ENCODE results near the gene PHF21B. TPM values are rescaled to one million over a fixed set of nuclear protein-coding genes. Genes with fewer than 3 reads are reported as not detected.

The PHF21B gene
- total RNA-seq, 1 experiment from 2014 or later = 20.2 TPM

GRCh38 chr22:45034156-45034555 lies 24.4 kb upstream of the PHF21B start:
- Histone ChIP-seq H3K4me3 (ENCODE audit: insufficient read depth, low read depth, low read length) (no peak overlapping the region), H3K27me3 (ENCODE audit: control insufficient read depth, insufficient read depth, low read length) (no peaks in the 10 kb centered on the region), H3K36me3 (replicated peaks; ENCODE audit: control insufficient read depth, insufficient read depth, low read length) (no peaks in the 10 kb centered on the region)
- no peak for DNase-seq

GRCh38 chr22:45033136-45033535 lies 23.3 kb upstream of the PHF21B start:
- no peak for DNase-seq
- H3K4me3 ChIP-seq (ENCODE audit: insufficient read depth, low read depth, low read length) = no peak overlapping the region
- no peaks in the 10 kb centered on the region for H3K27me3 ChIP-seq (ENCODE audit: control insufficient read depth, insufficient read depth, low read length)
- H3K36me3 ChIP-seq (replicated peaks; ENCODE audit: control insufficient read depth, insufficient read depth, low read length) = no peaks in the 10 kb centered on the region

- Histone ChIP-seq H3K27me3 (ENCODE audit: control insufficient read depth, insufficient read depth, low read length) (no peaks in the 10 kb centered on the region), H3K36me3 (replicated peaks; ENCODE audit: control insufficient read depth, insufficient read depth, low read length) (no peaks in the 10 kb centered on the region), H3K4me3 (ENCODE audit: insufficient read depth, low read depth, low read length) (no peak overlapping the region)
- no peak for DNase-seq
Measured at GRCh38 chr22:45031629-45032403, 22.0 kb upstream of the PHF21B start.

GRCh38 chr22:45029501-45029900 lies 19.7 kb upstream of the PHF21B start:
- no peak for DNase-seq
- Histone ChIP-seq H3K36me3 (replicated peaks; ENCODE audit: control insufficient read depth, insufficient read depth, low read length) (no peaks in the 10 kb centered on the region), H3K27me3 (ENCODE audit: control insufficient read depth, insufficient read depth, low read length) (no peaks in the 10 kb centered on the region), H3K4me3 (ENCODE audit: insufficient read depth, low read depth, low read length) (no peak overlapping the region)

- Histone ChIP-seq H3K27me3 (ENCODE audit: control insufficient read depth, insufficient read depth, low read length) (no peaks in the 10 kb centered on the region), H3K36me3 (replicated peaks; ENCODE audit: control insufficient read depth, insufficient read depth, low read length) (no peaks in the 10 kb centered on the region), H3K4me3 (ENCODE audit: insufficient read depth, low read depth, low read length) (no peak overlapping the region)
- no peak for DNase-seq
Measured at GRCh38 chr22:45026511-45026910, 16.7 kb upstream of the PHF21B start.

GRCh38 chr22:45023431-45023830 lies 13.6 kb upstream of the PHF21B start:
- Histone ChIP-seq H3K36me3 (replicated peaks; ENCODE audit: control insufficient read depth, insufficient read depth, low read length) (no peaks in the 10 kb centered on the region), H3K4me3 (ENCODE audit: insufficient read depth, low read depth, low read length) (no peak overlapping the region), H3K27me3 (ENCODE audit: control insufficient read depth, insufficient read depth, low read length) (no peaks in the 10 kb centered on the region)
- peak; percentile 71 for DNase-seq

- H3K36me3 ChIP-seq (replicated peaks; ENCODE audit: control insufficient read depth, insufficient read depth, low read length) = no peaks in the 10 kb centered on the region
- DNase-seq = no peak
- H3K27me3 ChIP-seq (ENCODE audit: control insufficient read depth, insufficient read depth, low read length) = no peaks in the 10 kb centered on the region
- no peak overlapping the region for H3K4me3 ChIP-seq (ENCODE audit: insufficient read depth, low read depth, low read length)
Measured at GRCh38 chr22:45019861-45020655, 10.3 kb upstream of the PHF21B start.

- Histone ChIP-seq H3K36me3 (replicated peaks; ENCODE audit: control insufficient read depth, insufficient read depth, low read length) (no peaks in the 10 kb centered on the region), H3K4me3 (ENCODE audit: insufficient read depth, low read depth, low read length) (no peak overlapping the region), H3K27me3 (ENCODE audit: control insufficient read depth, insufficient read depth, low read length) (no peaks in the 10 kb centered on the region)
- DNase-seq = peak; percentile 77
Measured at GRCh38 chr22:45014654-45015053, 4.8 kb upstream of the PHF21B start.

GRCh38 chr22:45013138-45013537 lies 3.3 kb upstream of the PHF21B start:
- Histone ChIP-seq H3K36me3 (replicated peaks; ENCODE audit: control insufficient read depth, insufficient read depth, low read length) (no peaks in the 10 kb centered on the region), H3K27me3 (ENCODE audit: control insufficient read depth, insufficient read depth, low read length) (no peaks in the 10 kb centered on the region)
- no peak for DNase-seq

GRCh38 chr22:45010532-45010900 lies 711 bp upstream of the PHF21B start:
- peak; percentile 43 for DNase-seq
- H3K27me3 ChIP-seq (ENCODE audit: control insufficient read depth, insufficient read depth, low read length) = no peaks in the 10 kb centered on the region
- H3K36me3 ChIP-seq (replicated peaks; ENCODE audit: control insufficient read depth, insufficient read depth, low read length) = no peaks in the 10 kb centered on the region
- peak overlapping the region; percentile 76 for H3K4me3 ChIP-seq (ENCODE audit: insufficient read depth, low read depth, low read length)

More at GRCh38 chr22:45013138-45013537, 3.3 kb upstream of the PHF21B start:
- H3K4me3 ChIP-seq (ENCODE audit: insufficient read depth, low read depth, low read length) = no peak overlapping the region

- Histone ChIP-seq H3K27me3 (ENCODE audit: control insufficient read depth, insufficient read depth, low read length) (no peaks in the 10 kb centered on the region), H3K36me3 (replicated peaks; ENCODE audit: control insufficient read depth, insufficient read depth, low read length) (peaks cover 10% of the 10 kb centered on the region), H3K4me3 (ENCODE audit: insufficient read depth, low read depth, low read length) (peak overlapping the region; percentile 86)
- peak; percentile 82 for DNase-seq
Measured at GRCh38 chr22:45008751-45009605, 827 bp downstream of the PHF21B start.

GRCh38 chr22:45008186-45008681 lies 1.6 kb downstream of the PHF21B start:
- no peaks in the 10 kb centered on the region for H3K27me3 ChIP-seq (ENCODE audit: control insufficient read depth, insufficient read depth, low read length)
- DNase-seq = peak; percentile 86
- H3K4me3 ChIP-seq (ENCODE audit: insufficient read depth, low read depth, low read length) = peak overlapping the region; percentile 86
- peaks cover 10% of the 10 kb centered on the region for H3K36me3 ChIP-seq (replicated peaks; ENCODE audit: control insufficient read depth, insufficient read depth, low read length)

GRCh38 chr22:45007391-45008185 lies 2.2 kb downstream of the PHF21B start:
- Histone ChIP-seq H3K36me3 (replicated peaks; ENCODE audit: control insufficient read depth, insufficient read depth, low read length) (peaks cover 10% of the 10 kb centered on the region), H3K27me3 (ENCODE audit: control insufficient read depth, insufficient read depth, low read length) (no peaks in the 10 kb centered on the region), H3K4me3 (ENCODE audit: insufficient read depth, low read depth, low read length) (peak overlapping the region; percentile 86)
- peak; percentile 99 for DNase-seq

All from H7 (cell line).